PC-9 (cell line): Measurements from ENCODE around the gene P2RX7.

Experiments
- CTCF ChIP-seq: fragments of 200-600 bp; sonication (generic); conservative IDR thresholded peaks from 2 replicates; pipeline ENCODE4 v1.6.1; 2017; ENCODE audit warnings: mixed run types, antibody characterized with exemption, mild to moderate bottlenecking, moderate library complexity
- EZH2 ChIP-seq: fragments of 200-600 bp; sonication (generic); IDR thresholded peaks from 2 replicates; pipeline ENCODE4 v1.8.0; 2017; ENCODE audit warnings: antibody characterized with exemption, low read depth

GRCh38 chr12:121218588-121219352 lies 86.1 kb downstream of the P2RX7 start:
- TF ChIP-seq CTCF, result no peak
- TF ChIP-seq EZH2, result no peak
